GM15510 (cell line): Measurements from ENCODE around the gene GNG12.

Experiments used
- POLR2A ChIP-seq: IDR thresholded peaks from 3 replicates; pipeline ENCODE4 v1.6.1; 2011; ENCODE audit warnings: borderline replicate concordance; ENCODE audit not compliant: insufficient read length; ENCODE audit errors: extremely low read depth

Gene GNG12

DNA sequence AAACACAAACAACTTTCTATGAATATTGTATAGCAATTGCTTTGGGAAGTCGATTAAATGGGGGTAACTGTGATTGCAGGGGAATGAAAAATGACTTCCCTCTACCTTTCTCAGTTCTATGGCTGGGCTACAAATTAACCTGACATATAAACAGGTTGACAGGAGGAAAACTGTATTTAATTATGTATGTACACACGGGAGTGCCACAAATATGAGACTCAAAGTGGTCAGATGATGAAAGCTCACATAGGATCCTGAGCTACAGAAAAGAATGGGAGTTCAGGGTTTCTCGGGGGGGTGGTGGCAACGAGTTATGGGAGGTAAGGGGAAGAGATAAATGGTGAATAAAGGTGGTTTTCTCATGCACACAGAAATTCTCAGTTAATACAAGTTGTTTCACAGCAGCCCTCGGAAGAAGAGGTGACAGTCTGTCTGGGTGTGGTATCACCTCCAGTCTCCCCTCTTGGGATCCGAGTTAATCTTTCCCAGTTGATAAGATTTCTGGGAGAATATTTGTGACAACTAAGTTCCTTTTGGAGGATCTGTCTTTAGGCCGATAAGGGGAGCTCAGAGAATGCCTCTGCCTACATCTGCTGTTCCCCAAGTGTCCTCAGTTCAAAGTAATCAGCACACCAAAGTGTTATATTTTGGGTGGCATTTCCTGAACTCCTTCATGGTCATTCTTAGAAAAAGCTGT is 122.0 kb downstream of the GNG12 start:
- no peak for TF ChIP-seq POLR2A

DNA sequence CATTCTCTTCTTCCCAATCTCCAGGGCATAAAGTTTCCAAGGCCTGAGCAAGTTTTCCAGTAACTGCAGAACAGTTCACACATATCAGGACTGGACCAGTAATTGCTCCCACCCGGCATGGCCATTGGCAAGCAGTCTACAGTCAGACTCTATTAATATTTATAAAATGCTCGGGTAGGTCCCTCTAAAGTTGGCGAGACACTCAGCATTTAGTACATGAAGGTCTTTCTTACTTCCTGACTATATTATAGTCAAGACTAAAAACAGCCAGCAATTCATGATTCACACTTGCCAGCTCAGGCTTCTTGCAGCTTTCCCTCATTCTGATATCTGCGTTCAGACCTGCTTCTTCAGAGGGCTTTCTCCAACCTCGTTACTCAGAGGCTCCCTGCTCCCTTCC is 122.8 kb downstream of the GNG12 start:
- TF ChIP-seq POLR2A, result no peak

DNA sequence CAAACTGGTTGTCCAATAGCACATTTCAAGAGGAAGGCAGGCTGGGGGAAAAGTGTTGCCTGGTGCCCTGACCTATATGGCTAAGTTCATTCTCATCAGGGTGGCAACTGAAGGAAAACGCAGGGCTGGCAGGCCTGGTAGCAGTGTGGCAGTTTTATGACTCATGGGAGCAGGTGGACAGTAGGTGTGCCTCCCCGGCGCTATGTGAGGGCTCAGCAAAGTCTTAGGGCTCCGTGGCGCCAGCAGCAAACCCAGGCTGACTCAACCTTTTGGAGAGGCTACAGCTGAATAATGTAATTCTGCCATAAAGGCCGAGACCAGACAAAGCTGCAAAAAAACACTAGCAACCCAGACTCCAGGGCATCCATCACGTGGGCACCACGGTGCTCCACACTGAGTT is 124.7 kb downstream of the GNG12 start:
- no peak for TF ChIP-seq POLR2A

DNA sequence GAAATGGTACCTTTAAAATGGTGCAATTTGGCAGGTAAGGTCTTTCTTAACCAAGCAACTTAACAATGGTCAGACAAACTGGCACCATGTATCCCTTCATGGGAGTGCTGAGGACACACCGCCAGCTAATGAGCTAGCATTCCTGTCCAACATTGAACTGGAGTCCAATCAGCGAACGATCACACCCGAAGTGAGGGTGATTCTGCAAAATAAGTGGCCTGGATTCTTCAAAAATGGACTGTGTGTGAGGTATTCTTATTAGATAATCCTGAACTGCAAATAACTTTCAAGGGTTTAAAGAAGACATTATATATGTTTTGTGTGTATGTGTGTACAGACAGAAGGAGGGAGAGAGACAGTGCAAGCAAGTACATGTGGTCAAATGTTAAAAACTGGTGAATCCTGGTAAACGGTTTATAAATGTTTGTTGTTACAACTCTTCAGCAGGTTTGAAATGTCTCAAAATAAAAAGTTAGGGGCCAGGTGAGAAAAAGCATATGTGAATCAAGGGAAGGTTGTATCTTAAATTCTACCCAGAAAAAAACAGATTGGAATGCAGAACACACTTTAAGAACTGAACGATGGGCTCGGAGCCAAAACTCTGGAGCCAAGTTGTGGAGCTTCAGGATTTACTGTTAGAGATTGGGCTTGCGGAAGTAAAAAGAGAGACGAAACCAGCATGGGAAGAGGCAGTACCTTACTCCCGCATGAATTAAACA is 127.4 kb downstream of the GNG12 start:
- TF ChIP-seq POLR2A, result no peak

DNA sequence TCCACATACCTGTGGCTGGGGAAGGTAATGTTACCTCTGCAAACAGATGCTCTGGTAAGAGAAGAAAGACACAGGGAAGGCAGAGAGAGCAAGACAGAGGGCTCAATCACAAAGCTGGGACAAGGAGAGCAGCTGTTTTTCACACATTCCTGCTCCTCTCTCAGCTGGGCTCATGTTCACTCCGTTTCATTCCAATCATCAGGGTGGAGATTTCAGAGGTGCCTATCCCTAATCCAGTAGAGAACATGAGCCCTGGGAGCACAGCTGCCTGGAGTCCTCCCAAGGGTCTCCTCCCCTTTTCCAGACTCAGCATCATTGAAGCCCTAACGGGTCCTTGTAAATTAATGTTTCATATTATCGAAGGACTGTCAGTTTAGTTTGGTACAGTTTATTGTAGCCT is 128.9 kb downstream of the GNG12 start:
- TF ChIP-seq POLR2A, result no peak

DNA sequence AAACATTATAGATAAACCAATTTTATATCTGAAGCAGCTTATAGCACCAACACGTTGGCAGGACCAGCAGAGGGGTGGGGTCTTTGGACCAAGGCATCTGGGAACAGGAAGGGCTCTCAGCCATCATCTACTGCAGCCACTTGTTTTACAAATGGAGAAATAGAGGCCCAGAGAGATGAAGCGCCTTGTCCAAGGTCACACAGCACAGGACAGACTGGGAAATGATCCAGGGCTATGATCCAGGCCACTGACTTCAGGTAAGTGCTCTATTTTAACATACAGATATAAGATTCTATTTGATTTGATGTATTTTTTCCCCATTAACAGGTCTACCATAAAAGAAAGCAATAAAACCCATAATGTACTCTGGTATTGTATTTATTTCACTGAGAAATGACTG is 131.4 kb downstream of the GNG12 start:
- no peak for TF ChIP-seq POLR2A

DNA sequence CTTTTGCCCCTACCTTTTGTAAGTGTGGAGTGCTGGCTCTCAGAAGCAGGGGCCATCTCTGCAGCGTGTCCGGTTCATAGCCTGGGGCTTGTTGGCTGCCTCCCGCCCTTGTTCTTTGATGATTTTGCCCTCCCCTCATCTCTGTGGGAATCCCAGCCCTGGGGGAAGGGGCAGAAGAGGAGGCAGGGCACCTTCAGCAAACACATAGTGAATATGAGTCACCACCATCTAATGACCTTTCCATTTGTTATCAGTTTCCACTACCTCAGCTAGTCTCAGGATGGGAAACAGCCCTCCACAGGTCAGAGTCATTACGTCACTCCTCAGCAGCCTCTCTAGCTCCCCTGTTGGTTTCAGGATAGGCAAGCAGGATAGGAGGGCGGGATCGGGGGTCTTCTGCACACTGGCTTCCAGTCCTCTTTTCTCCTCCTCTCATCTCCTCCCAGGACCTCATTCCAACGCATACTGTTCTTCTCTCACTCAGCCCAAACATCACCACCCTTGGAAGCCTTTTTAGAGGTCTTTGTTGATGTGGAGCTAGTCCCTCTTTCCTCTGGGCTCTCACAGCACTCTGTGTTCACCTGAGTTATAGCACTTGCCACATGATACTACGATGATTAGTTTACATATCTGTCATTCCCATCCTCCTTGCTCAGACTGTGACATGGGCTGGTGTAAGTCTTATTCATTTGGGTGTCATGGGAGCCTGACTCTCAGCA is 132.4 kb downstream of the GNG12 start:
- TF ChIP-seq POLR2A, result no peak

DNA sequence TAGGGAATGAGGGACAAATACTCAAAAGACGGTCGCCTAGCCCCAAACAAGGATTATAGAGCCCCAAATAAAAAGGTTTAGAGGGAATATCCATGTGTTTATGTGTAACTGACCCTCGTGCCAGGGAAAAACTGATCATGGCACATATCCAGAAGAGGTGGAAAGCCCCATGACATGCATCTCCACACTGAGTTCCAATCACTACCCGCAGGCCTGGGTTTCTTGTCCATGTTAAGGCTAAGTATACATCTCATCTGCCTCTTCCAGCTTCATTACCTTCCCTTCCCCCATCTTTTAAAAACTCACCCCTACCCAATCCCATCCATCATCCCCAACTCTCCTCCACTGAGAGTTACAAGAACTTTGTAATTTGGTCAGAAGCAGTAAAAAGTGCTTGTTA is 133.0 kb downstream of the GNG12 start:
- TF ChIP-seq POLR2A, result no peak

DNA sequence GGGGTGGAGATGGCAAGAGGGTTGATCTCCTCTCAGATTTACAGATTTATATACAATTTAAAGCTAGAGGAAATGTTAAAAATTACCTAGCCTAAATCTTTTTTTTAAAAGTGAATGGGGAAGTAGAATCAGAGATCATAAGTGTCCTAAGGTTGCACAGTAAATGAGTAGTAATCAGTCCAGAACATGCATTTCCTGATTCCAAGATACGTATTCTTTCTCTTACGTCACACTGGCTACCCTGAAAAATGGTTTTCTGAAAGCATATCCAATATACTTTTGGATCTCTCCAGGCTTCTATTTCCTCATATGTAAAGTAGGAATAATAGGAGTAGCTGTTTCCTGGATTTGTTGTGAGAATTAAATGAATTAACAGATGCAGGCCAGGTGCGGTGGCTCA is 136.6 kb downstream of the GNG12 start:
- TF ChIP-seq POLR2A, result no peak

DNA sequence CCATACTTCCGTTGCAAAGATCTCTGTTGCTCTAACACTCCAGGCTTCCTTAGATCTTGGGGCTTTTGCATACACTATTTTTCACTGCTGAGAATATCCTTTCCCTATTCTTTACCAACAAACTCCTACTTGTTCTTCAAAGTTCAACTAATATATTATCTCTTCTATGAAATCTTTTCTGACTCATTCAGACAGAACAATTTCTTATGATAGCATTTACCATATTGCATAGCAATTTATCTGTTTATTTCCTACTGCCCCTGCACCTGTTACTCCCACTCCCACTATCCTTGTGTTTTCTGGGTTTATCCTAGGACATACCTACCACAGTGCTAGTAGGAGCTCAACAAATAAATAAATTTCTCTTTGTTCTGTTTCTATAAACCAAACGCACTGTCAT is 137.3 kb downstream of the GNG12 start:
- TF ChIP-seq POLR2A, result no peak

DNA sequence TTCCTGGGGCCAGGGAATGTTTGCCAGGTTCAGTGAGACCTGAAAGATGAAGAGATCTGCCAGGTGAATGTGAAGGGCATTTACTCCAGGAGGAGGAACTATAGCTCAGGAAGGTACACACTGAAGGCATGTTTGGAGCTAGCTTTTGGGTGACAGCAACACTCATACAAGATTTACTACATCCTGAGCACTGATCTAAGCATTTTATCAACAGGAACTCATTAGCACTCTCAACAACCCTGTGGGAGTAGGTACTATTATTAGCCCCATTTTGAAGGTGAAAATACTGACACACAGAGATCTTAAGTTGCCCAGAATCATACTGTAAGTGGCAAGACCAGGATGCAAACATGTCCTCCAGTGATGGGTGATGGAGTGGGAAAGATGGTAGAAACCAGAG is 141.6 kb downstream of the GNG12 start:
- TF ChIP-seq POLR2A, result no peak

DNA sequence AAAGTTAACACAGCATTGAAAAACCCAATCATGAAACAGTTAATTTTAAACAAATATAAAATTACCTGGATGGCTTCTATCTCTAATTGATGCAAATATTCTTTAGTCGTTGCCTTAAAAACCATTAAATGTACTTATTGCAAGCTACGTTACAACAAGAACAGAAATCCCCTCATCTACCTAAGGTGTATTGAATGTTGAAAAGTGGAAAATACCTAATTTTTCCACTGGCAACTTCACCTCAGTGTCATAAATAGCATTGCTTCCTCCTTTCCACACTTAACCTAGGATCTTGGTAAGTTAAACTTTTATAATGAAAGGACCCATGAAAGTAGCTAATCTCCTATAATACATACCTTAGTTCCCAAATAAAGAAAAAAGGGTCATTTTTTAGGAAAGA is 142.9 kb downstream of the GNG12 start:
- TF ChIP-seq POLR2A, result no peak

DNA sequence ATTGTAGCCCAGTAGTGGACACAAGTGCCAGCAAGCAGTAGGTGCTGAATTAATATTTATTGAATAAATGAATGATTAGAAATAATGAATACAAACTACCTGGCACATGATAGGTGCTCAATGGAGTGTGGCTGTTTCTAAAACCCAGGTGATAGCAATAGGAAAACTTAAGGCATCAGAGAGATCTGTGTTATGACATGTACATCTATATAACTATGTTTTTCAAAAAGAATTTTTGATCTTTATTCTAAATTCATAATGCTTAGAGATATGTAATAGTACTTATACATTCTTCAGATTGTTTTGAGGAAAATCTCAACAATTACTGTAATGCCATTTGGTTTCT is 143.3 kb downstream of the GNG12 start:
- no peak for TF ChIP-seq POLR2A

DNA sequence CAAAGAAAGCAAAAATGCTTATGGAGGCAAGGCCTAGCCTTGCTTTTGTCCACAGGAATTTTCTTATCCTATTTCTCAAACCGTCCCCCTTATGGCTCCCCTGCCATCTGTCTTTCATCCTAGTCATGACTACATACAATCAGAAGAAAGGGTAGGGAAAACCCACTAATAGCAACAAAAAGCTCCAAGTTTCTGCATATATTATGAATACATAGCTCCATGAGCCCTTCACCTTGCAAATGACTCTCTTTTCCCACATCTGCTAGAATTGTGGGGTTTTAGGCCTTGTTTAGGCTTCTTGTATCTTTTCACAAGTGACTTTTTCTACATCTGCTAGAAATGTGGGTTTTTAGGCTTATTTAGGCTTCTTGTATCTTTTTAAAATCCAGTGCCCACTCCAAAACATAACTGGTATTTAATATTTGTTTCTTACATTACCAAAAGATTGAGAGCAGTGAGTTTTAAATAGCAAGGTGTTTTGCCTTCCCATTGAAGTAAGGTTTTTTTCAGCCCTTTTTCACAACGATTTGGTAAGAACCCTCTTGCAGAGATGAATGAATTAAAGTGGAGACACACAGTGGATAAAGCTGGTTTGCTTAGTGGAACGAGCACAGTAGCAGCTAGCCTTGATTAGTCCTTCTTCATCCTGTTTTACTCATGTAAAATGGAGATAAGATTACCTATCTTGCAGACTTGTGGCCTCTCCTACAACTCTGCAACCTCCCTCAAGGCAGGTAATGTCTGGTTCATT is 143.8 kb downstream of the GNG12 start:
- no peak for TF ChIP-seq POLR2A
